Measurements from ENCODE around the gene TMEM30B. TPM values are rescaled to one million over a fixed set of nuclear protein-coding genes. Genes with fewer than 3 reads are reported as not detected.

TMEM30B gene
- total and polyA plus RNA-seq, 2 of the 8 experiments (the other 6 are each of a cell fraction or from before 2014, with no cell fraction given) = 11.2 to 18.7 TPM

- TF ChIP-seq SAP30 (IDR thresholded peaks at IDR 0.05; ENCODE audit: insufficient read depth, insufficient replicate concordance, low read length) = no peak
- TF ChIP-seq JUND (IDR thresholded peaks at IDR 0.05; ENCODE audit: low read length) = no peak
- TF ChIP-seq E2F6 (IDR thresholded peaks at IDR 0.05) = no peak
Measured at GRCh38 chr14:61268812-61269211, 12.3 kb downstream of the TMEM30B start (continued).

Data from H1 (cell line).